ENCODE results near the gene SIRT1.
"Not testable (repeated sequence)": the region's sequence is repeated elsewhere in the genome, so short reads cannot be mapped to it uniquely, and the experiment has no call there.

The SIRT1 gene

DNA sequence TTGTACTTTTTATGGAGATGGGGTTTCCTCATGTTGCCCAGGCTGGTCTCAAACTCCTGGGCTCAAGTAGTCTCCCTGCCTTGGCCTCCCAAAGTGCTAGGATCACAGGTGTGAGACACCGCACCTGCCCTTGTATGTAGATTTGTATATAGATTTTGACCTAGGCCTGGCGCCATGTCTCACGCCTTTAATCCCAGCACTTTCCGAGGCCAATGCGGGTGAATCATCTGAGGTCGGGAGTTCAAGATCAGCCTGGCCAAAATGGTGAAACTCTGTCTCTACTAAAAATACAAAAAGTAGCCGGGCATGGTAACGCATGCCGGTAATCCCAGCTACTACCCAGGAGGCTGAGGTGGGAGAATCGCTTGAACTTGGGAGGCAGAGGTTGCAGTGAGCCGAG lies 7.0 kb upstream of the SIRT1 start:
- not testable (repeated sequence) for DNase-seq (ENCODE audit: low read depth)

DNA sequence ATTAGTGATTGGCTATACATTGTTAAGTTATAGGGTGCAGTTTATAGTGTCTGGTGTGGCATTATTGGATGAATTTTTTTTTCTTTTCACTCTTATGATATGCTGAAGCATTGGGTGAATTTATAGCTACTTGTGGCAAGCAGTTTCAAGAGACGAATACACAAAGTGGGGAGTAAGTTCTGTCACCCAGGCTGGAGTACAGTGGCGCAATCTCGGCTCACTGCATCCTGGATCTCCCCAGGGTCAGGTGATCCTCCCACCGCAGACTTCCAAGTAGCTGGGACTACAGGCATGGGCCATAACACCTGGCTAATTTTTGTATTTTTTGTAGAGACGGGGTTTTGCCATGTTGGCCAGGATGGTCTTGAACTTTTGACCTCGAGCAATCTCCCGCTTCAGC lies 6.3 kb upstream of the SIRT1 start:
- no peak for DNase-seq (ENCODE audit: low read depth)

DNA sequence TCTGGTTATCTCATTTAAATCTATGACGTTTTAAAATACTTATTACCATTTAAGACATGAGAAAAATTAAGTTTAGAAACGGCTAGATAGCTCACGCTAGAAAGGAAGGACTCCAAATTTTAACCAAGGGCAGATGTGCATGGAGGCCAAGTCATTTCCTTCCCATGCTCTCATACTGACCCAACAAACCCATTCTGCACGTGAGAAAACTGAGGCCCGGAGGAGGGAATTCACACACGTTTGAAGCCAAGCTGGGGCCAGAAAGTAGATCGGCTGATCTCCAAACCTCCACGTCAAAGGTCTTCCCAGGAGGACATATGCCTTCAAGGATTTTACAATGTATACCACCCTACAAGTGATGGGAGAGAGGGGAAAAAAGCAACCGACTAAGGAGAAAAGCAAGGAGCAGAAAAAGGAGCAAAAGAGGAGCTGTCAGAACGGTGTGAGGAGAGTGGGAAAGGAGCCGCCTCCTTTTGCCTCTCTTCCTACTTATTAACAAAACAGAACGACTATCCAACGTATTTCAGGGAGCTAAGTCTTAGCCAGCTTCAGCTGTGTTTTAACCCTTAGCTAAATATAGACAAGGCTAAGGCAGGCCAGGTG lies 645 bp upstream of the SIRT1 start:
- DNase-seq (ENCODE audit: low read depth) = no peak

DNA sequence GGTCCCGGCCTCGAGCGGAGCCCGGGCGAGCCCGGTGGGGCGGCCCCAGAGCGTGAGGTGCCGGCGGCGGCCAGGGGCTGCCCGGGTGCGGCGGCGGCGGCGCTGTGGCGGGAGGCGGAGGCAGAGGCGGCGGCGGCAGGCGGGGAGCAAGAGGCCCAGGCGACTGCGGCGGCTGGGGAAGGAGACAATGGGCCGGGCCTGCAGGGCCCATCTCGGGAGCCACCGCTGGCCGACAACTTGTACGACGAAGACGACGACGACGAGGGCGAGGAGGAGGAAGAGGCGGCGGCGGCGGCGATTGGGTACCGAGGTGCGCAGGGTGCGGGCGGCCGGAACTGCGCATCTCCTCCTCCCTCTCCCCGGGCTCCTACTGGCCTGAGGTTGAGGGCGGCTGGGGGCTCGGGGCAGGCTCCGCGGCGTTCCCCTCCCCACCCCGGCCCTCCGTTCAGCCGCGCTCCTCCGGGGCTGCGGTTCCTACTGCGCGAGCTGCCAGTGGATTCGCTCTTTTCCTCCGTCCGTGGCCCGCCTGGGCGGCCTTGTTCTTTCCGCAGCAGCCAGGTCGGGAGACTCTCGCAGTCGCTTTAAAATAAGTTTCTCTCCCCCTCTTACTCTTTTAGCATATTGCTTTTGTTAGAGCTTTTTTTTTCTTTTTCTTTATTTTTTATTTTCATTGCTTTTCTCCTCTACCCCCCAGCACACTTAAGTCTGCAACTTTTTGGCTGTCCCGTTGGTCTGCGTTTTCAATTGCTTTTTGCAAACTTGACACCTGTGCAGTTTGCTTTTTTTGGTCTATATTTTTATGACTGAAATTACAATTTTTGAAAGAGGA lies 600 bp downstream of the SIRT1 start:
- peak; percentile 70 for DNase-seq (ENCODE audit: low read depth)

DNA sequence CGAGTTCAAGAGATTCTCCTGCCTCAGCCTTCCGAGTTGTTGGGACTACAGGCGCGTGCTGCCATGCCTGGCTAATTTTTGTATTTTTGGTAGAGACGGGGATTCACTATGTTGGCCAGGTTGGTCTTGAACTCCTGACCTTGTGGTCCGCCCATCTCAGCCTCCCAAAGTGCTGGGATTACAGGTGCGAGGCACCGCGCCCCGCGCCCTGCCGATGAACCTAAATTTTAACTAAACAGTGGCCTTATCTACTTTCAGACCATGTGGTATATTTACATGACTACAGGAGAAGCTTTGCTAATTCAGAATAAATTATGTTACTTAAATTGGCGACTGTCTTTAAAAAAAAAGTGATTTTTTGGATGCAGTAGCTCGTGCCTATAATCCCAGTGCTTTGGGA lies 9.2 kb downstream of the SIRT1 start:
- DNase-seq (ENCODE audit: low read depth) = no peak

DNA sequence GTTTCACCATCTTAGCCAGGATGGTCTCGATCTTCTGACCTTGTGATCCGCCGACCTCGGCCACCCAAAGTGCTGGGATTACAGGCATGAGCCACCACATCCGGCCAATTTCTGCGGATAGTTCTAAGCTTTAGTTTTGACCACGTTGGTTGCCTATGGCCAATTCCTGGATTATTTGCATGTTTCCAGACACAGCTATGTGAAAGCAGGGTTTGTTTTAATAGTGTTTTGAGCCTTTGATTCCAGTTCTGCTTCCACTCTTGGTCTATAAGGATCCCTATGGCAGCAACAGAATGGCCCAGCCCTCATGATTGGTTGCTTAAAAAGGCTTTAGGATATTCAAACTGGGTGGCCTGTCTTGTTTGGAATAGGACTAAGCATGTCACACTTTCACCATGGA lies 19.1 kb downstream of the SIRT1 start:
- no peak for DNase-seq (ENCODE audit: low read depth)

DNA sequence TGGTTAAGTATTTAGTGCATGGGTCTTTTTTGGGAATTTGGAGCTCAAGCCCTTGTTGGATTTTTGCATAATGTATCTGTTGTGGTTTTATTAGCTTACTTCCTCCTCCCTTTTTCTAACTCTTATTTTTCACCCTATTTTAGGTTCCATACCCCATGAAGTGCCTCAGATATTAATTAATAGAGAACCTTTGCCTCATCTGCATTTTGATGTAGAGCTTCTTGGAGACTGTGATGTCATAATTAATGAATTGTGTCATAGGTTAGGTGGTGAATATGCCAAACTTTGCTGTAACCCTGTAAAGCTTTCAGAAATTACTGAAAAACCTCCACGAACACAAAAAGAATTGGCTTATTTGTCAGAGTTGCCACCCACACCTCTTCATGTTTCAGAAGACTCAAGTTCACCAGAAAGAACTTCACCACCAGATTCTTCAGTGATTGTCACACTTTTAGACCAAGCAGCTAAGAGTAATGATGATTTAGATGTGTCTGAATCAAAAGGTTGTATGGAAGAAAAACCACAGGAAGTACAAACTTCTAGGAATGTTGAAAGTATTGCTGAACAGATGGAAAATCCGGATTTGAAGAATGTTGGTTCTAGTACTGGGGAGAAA lies 28.0 kb downstream of the SIRT1 start:
- DNase-seq (ENCODE audit: low read depth) = no peak

DNA sequence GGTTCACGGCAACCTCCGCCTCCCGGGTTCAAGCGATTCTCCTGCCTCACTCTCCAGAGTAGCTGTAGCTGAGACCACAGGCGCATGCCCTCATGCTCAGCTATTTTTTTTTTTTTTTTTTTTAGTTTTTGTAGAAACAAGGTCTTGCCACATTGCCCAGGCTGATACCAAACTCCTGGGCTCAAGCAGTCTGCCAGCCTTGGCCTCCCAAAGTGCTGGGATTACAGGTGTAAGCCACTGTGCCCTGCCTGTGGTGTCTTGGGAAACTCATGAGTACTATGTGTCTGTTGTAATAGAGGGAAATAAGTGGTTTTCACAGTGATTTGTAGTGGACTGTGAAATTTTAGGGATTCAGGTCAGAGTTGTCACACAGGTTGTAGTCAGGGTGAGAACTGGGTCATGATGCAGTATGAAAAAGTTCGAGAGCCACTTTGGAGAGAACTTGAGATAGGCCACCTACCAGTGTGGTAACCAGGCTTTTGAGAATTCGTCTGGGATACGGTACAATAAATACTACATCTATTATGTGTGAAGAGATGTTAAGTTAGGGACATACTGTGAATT lies 30.4 kb downstream of the SIRT1 start:
- DNase-seq (ENCODE audit: low read depth) = no peak

DNA sequence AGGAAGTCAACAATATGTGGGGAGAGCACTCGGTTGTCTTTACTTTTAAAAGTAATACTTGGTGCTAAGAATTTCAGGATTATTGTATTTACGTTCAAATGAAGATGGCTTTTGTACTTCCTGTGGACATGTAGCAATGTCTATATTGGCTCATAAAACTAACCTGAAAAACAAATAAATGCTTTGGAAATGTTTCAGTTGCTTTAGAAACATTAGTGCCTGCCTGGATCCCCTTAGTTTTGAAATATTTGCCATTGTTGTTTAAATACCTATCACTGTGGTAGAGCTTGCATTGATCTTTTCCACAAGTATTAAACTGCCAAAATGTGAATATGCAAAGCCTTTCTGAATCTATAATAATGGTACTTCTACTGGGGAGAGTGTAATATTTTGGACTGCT lies 32.7 kb downstream of the SIRT1 start:
- no peak for DNase-seq (ENCODE audit: low read depth)

DNA sequence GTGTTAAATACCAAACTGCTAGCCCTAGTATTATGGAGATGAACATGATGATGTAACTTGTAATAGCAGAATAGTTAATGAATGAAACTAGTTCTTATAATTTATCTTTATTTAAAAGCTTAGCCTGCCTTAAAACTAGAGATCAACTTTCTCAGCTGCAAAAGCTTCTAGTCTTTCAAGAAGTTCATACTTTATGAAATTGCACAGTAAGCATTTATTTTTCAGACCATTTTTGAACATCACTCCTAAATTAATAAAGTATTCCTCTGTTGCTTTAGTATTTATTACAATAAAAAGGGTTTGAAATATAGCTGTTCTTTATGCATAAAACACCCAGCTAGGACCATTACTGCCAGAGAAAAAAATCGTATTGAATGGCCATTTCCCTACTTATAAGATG lies 33.2 kb downstream of the SIRT1 start:
- DNase-seq (ENCODE audit: low read depth) = no peak

DNA sequence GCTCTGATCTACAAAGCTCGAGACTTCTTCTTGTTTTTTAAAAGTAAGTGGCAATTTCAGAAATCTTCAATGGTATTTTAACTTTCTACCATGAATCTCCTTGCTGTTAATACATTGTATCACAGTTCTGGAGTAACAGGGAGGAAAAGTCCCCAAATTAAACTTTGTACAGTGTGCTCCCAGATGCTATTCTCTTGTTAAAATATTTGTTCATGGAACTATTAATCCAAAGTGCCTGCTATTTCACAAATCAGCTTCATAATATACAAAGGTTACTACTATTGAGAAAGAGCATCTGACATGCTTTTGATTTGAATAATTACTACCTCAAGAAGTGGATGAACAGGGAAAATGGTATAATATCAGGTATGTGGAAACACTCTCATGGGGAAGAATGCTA lies 36.6 kb downstream of the SIRT1 start:
- DNase-seq (ENCODE audit: low read depth) = no peak

DNA sequence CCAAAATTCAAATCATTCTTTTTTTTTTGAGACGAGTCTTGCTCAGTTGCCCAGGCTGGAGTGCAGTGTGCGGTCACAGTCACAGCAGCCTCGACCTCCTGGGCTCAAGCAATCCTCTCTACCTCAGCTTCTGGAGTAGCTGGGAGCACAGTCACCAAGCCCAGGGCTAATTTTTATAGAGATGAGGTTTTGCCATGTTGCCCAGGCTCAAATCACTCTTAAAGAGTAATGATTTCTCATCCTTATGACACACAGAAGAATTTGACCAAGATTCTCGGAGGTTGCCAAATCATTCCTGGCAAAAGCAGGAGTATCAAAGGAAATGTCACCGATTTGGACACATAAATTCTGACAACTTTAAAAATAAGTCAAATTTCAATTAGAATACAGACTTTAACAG lies 39.1 kb downstream of the SIRT1 start:
- DNase-seq (ENCODE audit: low read depth) = no peak

DNA sequence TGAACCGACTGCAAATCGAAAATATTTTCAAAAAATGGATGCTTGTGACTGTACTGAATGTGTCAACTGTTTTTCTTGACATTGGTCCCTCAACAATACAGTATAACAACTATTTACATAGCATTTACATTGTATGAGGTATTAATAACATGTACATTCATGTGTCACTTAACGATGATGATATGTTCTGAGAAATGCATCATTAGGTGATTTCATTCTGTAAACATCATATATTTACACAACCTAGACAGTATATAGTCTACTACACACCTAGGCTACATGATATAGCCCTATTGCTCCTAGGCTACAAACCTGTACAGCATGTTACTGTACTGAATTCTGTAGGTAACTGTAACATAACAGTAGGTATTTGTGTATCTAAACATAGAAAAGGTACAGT lies 39.7 kb downstream of the SIRT1 start:
- DNase-seq (ENCODE audit: low read depth) = no peak

DNA sequence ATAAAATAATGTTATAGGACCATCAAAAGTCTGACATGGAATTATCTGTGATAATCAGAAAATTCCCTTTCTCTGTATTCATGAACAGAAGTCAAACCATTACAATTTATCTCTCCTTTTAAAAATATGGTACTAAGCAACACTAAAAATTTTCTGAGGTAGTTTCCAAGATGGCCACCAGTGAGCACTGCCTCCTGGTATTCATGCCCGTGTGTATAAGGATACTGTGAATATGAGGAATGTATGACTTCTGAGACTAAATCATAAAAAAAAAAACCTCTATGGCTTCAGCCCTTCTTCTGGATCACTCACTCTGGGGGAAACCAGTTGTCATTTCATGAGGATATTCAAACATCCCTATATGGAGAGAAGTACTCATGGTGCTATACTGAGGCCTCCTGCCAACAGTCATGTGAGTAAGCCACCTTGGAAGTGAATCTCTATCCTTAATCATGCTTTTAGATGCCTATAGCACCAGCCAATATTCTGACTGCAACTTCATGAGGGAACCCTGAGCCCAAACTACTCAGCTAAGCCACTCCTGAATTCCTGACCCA lies 41.1 kb downstream of the SIRT1 start:
- DNase-seq (ENCODE audit: low read depth) = no peak

DNA sequence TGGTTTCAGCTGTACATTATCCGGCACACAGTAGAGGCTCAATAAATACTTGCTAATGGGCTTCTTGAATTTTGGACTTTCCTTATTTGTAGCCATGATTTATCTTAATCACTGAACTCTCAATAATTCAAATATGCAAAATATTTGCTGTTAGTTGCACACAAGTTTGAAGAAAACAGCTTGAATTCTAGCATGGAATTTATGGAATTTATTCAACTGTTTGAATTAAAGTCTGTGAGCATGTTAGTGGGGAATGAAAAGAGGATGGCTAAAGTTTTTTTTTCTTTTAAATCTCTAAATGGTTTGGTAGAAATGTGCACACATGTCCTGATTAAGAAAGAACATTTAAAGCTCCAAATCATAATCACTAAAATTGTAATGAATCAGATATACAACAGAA lies 42.5 kb downstream of the SIRT1 start:
- DNase-seq (ENCODE audit: low read depth) = no peak

DNA sequence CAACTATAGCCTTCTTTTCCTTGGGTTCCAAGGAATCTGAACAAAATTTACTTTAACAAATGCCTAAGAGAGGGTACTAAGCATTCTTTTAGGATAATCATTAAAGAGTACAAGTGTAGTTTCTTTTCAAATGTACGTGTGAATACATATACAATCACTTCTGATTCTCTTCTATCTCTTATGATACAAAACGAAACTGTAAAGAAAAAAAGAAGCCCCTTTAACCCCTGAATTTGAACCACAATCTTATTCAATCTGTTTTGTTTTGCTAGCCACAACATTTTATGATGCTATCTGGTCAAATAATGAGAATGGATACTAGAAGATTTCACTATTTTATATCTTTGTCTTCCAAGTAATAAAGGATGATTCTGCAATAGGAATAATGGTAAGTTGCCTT lies 48.7 kb downstream of the SIRT1 start:
- DNase-seq (ENCODE audit: low read depth) = no peak

DNA sequence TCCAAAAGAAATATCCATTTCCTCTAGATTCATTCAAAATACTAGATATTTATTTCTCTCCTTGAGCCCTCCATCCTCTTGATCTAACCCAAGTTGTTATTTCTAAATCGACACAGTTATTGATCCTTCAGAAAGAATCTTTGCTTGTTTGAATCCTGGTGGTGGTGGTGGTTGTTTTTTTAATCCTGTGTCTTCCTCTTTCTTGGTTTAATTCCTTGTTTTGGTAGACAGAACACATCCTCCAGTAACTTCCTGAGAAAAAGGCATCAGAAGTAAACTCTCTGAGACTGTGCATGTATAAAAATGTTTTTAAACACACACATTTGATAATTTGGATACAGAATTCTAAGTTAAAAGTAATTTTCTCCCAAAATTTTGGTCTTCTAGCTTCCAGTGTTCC lies 49.9 kb downstream of the SIRT1 start:
- no peak for DNase-seq (ENCODE audit: low read depth)

DNA sequence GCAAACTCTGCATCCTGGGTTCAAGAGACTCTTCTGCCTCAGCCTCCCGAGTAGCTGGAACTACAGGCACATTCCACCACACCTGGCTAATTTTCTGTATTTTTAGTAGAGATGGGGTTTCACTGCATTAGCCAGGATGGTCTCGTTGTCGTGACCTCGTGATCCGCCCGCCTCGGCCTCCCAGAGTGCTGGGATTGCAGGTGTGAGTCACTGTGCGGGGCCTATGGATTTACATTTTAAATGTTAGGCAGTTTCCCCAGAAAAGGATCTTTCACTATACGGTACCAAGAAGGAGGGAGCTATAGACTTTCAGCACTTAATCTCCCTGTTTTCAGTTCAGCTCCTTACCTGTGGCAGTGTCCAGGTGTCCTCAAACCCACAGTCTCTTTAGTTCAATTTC lies 50.8 kb downstream of the SIRT1 start:
- DNase-seq (ENCODE audit: low read depth) = no peak

DNA sequence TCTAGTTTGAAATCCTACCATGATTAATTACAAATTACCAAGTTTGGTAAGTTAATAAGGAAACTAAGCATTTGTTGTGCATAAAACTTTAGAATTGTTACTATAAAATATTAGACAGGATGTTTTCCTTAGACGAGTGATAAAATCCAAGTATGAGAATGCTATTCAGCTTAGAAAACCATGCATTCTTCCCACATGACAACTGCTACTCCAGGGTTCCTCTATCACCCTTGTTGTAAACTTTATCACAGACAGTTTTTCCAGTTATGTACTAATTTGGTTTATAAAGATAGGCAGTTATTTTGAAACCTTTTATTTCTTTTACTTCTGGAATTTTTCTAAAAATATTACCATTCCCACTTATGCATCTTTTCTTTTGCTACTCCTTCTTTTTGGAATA lies 52.0 kb downstream of the SIRT1 start:
- DNase-seq (ENCODE audit: low read depth) = no peak

DNA sequence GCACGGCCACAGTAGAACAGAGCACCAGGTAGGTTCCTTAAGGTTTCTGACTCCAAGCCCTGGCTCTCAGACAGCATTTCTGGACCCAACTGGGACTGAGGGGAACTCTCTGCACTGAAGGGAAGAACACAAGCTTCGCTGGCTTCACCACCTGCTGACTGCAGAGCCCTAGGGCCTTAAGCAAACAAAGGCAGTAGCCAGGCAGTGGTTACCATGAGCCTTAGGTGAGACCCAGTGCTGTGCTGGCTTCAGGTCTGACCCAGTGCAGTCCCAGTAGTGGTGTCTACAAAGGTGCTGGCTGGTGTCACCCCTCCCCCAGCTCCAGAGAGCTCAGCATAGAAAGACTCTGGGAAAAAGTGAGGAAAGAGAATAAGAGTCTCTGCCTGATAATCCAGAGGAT lies 59.5 kb downstream of the SIRT1 start:
- DNase-seq (ENCODE audit: low read depth) = no peak

DNA sequence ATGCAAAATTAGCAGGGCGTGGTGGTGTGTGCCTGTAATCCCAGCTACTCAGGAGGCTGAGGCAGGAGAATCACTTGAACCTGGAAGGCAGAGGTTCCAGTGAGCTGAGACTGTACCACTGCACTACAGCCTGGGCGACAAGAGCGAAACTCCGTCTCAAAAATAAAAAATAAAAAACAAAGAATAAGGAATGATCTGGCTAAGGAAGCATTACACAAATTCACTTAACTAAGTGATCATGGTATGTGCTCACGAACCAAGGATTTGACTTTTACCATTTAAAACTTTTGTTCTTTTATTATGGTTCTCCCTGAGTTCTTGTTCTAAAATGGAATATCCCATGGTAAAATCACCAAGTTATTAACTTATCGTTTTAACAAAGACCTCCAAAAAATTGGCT lies 71.2 kb downstream of the SIRT1 start:
- DNase-seq (ENCODE audit: low read depth) = no peak

DNA sequence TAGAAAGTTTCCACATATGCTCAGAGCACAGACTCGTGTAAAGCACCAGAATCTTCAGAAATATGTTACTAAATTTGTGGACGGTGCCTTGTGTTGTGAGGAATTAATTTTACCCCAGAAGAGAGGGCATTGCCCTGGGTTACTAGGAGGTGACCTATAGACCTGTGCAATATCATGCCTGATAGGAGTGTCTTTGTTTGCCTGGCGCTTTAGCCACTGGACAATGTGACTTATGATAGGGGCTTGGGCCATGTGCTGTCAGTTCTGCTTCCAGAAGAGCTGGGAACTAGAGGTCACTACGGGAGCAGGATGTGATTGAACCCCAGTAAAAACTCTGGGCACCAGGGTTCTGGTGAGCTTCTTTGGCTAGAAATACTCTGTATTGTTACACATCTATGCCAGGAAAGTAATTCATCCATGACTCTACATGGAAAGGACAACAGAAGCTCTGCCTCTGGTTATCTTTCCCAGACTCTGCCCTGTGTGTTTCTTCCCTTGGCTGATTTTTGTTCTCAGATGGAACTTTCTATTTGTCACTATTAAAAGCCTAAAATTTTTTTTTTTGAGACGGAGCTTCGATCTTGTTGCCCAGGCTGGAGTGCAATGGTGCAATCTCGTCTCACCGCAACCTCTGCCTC lies 75.5 kb downstream of the SIRT1 start:
- no peak for DNase-seq (ENCODE audit: low read depth)
